ENCODE measurements around the gene FKBP1A.

FKBP1A gene

DNA sequence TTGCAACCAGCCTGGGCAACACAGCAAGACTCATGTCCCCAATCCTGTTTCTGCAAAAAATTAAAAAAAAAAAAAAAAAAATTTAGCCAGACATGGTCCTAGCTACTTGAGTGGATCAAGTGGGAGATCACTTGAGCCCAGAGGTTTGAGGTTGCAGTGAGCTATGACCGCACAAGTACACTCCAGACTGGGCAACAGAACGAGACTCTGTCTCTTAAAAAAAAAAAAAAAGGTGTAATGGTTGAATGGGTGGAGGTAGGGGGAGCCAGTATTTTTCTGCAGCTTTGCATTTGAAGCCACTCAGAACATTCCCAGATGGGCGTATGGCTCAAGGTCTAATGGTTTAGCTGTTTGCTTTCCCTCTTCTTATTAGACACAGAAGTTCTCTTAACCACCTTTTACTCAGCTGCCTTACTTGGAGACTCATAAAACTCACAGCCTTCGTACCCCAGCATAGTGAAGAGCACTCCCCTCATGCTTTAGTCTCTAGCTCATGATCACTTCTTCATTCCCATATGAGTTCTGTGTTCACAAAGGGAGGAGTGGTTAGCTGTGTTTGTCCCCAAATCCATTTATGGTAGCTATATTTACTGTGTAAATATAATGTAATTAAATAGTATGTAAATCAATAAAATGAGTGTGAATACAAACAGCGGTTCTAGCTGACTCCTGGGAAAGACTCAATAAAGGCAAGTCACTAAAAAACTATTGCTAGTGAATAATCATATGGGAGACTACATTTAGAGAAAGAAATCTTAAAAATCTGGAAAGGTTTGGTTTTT is 9.0 kb downstream of the FKBP1A start:
- no peak for DNase-seq

DNA sequence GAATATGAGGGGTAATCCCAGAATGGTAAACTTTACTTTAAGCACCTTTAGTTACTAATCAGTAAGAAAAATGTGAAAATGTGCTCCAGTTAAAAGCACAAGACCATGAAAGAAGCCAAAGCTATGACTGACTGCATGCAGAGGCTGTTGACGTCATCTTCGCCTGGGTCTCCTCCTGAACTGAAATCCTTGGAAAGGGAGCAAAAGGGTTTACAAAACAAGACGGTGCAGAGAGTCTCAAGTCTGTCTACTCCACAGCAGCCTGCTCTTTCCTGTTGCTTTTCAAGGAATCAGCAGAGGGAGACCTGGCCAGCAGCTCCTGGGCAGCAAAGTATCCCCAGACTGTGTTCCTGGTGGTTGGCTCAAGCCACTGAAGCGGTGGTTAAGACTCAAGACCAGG is 10.2 kb downstream of the FKBP1A start:
- no peak for DNase-seq

DNA sequence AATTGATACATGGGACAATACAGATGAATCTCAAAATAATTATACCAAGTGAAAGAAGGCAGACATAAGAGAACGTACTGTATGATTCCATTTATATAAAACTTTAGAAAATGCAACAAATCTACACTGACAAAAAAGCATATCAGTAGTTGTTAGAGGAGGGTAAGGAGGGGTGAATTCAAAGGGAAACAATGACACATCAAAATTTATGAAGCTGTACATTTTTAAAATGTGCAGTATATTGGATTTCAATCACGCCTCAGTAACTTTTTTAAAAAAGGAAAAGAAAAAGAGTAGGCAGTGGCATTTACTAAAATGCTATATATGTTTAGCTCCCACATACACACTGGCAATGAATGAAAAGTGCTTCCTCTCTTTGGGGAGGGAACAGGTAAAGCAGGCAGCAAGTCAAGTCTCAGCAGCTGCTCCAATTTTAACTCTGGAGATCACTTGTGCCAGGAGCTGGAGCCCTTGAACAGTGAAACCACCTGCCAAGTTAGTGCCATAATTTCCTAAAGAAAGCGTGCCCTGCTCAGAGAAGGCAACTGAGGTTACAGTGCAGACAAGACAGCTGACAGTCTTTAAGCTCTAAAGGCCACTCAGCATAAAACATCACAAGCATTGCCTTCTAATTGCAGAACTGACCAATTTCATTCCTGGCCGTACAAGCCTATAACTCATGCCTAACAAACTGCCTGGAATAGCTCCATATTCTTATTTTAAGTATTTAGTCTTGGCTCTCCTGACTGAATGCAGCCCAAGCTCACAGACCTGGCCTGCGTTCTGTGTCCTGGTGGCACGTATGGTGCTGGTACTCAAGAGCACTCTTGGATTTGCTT is 10.9 kb downstream of the FKBP1A start:
- DNase-seq: peak in 1 of 4 experiments; percentile 20

GRCh38 chr20:1378735-1379125 is 14.1 kb downstream of the FKBP1A start:
- peak in 3 of 4 experiments; percentile 25 to 52 (median 40) for DNase-seq

DNA sequence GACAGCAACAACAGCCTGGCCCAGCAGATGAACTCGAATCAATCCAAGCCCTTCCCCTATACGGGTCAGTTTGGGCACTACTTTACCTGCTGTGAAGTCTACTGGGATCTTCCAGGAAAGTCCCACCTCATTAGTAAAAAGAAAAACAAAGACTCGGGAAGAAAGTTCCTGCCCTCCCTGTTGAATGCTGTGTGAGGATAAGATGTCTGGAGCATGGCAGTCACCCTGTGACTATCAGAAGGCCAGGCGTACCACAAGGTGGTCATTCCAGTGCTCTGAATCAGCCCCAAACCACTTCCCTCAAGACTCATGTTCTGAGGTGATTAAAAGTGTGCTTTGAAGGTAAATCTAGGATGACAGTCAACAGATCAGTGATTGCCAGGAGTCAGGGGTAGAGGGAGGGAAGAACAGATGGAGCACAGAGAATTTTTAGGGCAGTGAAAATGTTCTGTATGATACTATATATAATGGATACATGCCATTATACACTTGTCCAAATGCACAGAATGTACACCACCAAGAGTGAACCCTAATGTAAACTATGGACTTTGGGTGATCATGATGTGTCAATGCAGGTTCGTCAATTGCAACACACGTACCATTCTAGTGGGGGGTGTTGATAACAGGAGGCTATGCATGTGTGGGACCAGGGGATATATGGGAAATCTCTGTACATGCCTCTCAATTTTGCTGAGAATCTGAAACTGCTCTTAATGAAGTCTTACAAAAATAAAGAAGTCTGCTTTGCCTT is 14.7 kb downstream of the FKBP1A start:
- no peak for DNase-seq

GRCh38 chr20:1377341-1377871 is 15.4 kb downstream of the FKBP1A start:
- no peak for DNase-seq

DNA sequence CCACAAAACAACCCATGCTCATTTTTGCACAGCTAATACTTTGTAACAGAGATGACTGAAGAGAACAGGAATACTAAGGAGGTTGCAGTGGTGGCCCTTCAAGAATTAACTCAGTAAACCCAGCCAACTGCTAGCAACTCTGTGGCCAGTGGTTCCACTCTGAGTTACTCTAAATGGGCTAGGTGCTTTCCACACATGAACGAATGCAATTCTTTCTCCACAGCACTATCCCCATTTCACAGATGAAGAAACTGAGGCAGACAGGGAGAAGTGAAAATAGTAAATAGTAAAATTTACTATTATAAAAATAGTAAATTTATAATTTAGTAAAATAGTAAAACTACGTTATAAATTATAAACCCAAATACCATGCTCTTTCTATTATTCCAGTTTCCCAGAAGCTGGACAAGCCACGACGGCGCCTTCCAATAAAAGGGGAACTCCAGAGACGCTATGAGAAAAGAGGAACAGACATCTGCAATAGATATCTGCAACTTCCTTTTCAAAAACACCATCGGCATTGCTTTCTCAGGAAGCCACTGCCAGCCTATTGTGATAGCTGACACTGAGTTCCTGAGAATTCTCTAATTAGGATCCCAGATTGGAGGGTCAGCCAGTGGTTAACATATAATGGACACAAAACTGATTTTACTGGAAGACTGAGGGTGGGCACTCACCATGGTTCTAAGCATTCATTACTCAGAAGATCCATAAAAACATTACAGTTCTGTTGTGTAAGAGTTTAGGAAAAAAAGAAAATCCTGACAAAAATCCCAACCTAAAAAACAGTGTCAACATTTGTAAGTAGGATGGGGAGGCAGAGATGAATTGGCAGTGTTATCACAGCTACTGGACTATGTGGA is 16.2 kb downstream of the FKBP1A start:
- DNase-seq: peak; percentile 80 to 93 (median 88)

- DNase-seq: peak; percentile 70 to 88 (median 80)
Observed at GRCh38 chr20:1376007-1376406, 16.8 kb downstream of the FKBP1A start.

GRCh38 chr20:1375515-1375914 is 17.3 kb downstream of the FKBP1A start:
- DNase-seq: peak; percentile 52 to 74 (median 64)

- DNase-seq: no peak
Observed at GRCh38 chr20:1374246-1374645, 18.6 kb downstream of the FKBP1A start.

DNA sequence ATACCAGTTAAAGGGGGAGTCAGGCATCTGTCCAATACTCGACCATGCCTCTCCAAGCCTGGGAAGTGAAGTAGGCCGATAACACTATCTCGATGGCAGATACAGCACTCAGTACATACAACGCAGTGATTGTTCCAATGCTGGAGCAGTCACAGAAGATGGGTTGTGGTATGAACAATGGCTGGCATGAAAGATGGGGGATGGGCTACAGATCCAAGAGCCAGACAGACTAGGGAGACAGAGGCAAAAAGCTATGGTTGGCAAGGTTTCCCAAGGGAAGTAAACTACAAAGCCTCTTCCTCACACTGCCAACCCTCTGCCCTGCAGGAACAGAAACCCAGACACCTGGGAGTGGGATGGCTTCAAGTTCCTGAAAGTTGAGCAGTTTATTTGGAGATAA is 19.2 kb downstream of the FKBP1A start:
- peak in 1 of 4 experiments; percentile 12 for DNase-seq

GRCh38 chr20:1373036-1373435 is 19.8 kb downstream of the FKBP1A start:
- DNase-seq: no peak

DNA sequence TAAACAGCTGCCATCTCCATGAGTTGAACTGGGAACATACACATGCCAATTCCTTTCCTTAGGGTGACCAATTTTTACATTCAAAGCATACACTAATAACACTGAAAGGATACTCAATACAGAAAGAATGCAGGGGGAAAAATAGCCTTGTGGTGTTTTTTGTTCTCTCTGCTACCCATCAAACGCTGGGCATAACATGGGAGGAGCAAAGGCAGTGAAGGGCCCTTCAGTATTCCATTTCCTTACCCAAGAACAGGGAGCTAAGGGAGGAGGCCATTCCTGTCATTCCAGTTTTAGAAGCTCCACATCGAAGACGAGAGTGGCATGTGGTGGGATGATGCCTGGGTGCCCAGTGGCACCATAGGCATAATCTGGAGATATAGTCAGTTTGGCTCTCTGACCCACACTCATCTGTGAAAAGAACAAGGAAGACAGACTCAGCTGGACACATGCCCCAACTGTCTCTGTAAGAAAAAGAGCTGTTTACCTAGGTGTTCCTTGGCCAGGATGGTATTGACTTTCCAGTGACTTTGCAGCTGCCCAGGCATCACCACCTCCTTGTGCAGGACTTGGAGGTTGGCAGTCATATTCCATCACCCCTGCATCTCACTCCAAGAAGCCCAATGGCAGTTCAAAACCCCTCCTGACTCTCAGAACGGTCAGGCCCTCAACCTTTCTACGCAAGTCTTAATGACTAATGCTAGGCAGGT is 20.9 kb downstream of the FKBP1A start:
- DNase-seq: no peak

DNA sequence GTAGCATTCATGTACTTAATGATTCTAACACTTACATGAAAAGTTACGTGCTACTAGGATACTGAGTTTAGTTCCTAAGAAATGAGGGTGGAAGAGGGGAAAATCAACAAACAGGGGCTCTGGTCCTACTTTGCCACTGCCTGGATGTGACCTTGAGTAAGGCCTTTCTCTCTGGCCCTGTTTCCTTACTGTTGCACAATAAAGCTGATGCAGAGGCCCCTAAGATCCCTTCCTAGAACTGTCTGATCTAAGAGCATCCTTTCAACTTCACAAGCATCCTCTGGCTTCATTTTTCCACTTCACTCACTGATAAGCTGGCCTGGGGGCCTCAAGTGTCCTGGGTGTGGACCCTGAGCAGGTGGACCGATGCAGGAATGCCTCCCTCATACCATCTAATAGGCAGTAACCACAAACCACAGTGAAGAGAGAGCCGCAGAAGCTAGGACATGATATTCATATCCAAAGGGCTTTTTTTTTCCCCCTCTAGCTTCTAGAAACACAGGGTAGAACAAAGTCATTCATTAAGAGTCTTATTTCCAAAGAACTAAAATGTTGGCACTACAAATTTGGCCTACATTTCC is 21.6 kb downstream of the FKBP1A start:
- DNase-seq: no peak

GRCh38 chr20:1370548-1371110 is 22.2 kb downstream of the FKBP1A start:
- no peak for DNase-seq

DNA sequence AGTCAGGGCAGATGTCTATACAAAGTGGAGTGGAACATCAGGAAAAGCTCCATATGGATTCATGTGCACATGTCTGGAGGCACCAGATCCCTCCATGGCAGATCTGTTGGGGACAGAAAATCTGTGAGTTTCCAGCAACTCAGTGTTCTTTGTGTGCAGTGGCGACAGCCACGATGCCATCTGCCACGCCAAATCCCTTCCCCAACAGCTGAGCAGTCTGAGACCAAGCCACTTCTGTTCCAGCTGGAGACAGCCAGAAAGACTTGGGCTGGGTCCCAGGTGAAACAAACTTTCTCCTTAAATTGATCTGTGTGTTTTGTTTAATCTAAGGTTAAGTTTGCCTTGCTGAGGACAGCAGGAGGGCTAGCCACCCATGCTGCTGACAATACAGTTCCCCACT is 22.9 kb downstream of the FKBP1A start:
- no peak for DNase-seq

DNA sequence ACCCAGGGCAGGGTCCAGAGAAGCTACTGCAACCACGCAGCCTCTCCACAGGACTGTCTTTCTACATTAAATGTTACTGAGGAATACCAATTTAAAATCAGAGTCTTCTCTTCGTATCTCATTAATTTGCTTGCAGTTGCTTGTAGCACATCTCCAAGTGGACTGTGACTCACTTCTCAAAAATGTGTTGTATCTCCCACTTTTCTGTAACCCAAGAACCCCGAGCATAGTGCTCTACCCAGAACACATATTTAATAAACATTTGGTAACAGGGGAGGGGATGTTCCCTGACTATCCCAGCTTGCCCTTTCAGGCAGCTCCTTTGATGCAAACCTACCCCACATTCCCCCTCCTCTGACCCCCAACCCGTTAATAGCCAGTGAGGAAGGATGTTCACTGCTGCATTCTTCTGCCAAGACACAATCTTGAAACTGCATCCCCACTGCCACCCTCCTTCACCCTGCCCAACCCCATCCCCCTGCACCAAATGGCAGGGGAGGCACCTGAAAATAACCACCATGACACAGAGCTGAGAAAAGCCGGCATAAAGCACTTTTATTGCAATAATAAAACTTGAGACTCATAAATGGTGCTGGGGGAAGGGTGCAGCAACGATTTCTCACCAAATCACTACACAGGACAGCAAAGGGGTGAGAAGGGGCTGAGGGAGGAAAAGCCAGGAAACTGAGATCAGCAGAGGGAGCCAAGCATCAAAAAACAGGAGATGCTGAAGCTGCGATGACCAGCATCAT is 24.2 kb downstream of the FKBP1A start:
- no peak for DNase-seq

DNA sequence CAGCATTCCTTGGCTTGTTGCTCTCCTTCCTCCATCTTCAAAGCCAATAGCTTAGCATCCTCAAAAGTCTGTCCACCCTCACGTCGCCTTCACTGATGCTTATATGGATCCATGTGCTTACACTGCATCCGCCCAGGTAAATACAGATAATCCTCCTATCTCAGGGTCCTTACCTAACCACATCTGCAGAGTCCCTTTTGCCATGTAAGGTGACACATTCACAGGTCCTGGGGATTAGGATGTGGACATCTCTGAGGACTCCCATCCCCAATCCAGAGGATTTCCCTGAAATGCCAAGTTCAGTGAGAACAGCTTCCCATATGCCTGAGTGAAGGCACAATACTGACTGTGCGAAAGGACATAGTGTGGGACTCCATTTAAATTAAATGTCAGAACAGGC is 25.4 kb downstream of the FKBP1A start:
- no peak for DNase-seq

- no peak for DNase-seq
Observed at GRCh38 chr20:1364106-1364505, 28.7 kb downstream of the FKBP1A start.

DNA sequence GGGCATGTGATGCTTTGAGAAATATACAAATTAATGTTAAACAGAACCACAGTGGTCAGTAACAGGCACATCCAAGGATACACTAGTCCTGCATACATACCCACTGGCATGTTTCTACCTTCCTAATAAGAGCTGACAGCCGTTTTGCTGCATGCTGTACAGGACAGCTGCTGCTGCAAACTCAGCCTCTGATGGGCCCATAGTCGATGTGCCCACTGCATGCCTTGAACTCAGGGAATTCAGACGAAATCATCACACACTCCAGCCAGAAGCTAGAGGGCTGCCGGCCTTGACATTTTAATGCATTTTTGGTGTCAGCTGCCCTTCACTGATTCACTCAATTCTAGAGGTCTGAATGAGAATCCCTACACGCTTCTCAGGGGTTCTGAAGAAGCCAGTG is 29.3 kb downstream of the FKBP1A start:
- DNase-seq: no peak

Measured in suppressor macrophage (primary cell).